K562 (cell line): ENCODE data around the gene FOXRED2. TPM values are rescaled to one million over a fixed set of nuclear protein-coding genes. Genes with fewer than 3 reads are reported as not detected.

Experiments used
- CEBPB ChIP-seq: fragments of 450-650 bp; IDR thresholded peaks from 2 replicates; pipeline ENCODE4 v1.6.1; 2016; ENCODE audit warnings: missing genetic modification characterization, missing compliant biosample characterization
- MAZ ChIP-seq, 2 experiments: fragments of 450-650 bp in 1 of 2; sonication (generic) in 1 of 2; formaldehyde crosslinking; IDR thresholded peaks in 1 of 2; conservative IDR thresholded peaks in 1 of 2; 2 replicates each; pipeline versions ENCODE4 v1.4.0 to v1.5.0; 2020; ENCODE audit warnings: mild to moderate bottlenecking in 1 of 2, missing genetic modification reagents in 1 of 2
- TAF9B ChIP-seq: fragments of 450-650 bp; IDR thresholded peaks from 2 replicates; pipeline ENCODE4 v1.6.1; 2018; ENCODE audit warnings: mild to moderate bottlenecking; ENCODE audit not compliant: partially characterized antibody
- ZNF146 ChIP-seq: IDR thresholded peaks from one replicate; pipeline ENCODE4 v1.6.1; 2018; ENCODE audit warnings: missing compliant biosample characterization; ENCODE audit not compliant: unreplicated experiment
- ZNF23 ChIP-seq: fragments of 250-450 bp; sonication (Bioruptor Pico); IDR thresholded peaks from 2 replicates; pipeline ENCODE4 v1.4.0; 2020; ENCODE audit warnings: mild to moderate bottlenecking
- polyA plus RNA-seq, 8 experiments: library from polyadenylated mRNA; depleted of rRNA in 4 of 8; stranded (reverse) in 5 of 8; unstranded in 3 of 8; fragments of >200 nt; fragmentation: Nextera tagmentation in 2 of 8; fragmentation: Illumina TruSeq in 1 of 8; extraction: Ambion mirVana in 2 of 8; extraction: Trizol in 1 of 8; gene quantifications; 2 replicates each; pipeline versions ENCODE4 v1.2.1 to v1.2.3, GENCODE V29; 2011 to 2014; ENCODE audit warnings: inconsistent platforms in 1 of 8, missing spikeins in 1 of 8
- total RNA-seq, 7 experiments: library from RNA; depleted of rRNA in 6 of 7; stranded (reverse); fragments of >200 nt in 6 of 7; fragmentation: Illumina TruSeq in 2 of 7; extraction: Trizol in 2 of 7; gene quantifications; 2 replicates each; pipeline versions ENCODE4 v1.2.1 to v1.2.3, GENCODE V29; 2011 to 2021; ENCODE audit warnings: low replicate concordance in 1 of 7
- TF ChIP-seq, protein P1 (sequence below): sonication (generic); formaldehyde crosslinking; IDR thresholded peaks from 2 replicates; pipeline ENCODE4 v1.8.0; 2022; ENCODE audit warnings: missing genetic modification reagents, mild to moderate bottlenecking, moderate library complexity, borderline replicate concordance
- TF ChIP-seq, protein P2 (sequence below), 2 experiments: fragments of 450-650 bp; IDR thresholded peaks; 2 replicates each; pipeline ENCODE4 v1.6.1; 2016; ENCODE audit warnings: mild to moderate bottlenecking in 2 of 2, borderline replicate concordance in 1 of 2, low read depth in 1 of 2, moderate library complexity in 1 of 2
- TF ChIP-seq, protein P3 (sequence below): fragments of 450-650 bp; formaldehyde crosslinking; IDR thresholded peaks from 2 replicates; pipeline ENCODE4 v1.4.0; 2022; ENCODE audit warnings: missing genetic modification characterization

The FOXRED2 gene
- total and polyA plus RNA-seq, 9 of the 15 experiments (the other 6 are each of a cell fraction or from before 2014, with no cell fraction given), result 2.8 to 48.4 (median 7.8) TPM

DNA sequence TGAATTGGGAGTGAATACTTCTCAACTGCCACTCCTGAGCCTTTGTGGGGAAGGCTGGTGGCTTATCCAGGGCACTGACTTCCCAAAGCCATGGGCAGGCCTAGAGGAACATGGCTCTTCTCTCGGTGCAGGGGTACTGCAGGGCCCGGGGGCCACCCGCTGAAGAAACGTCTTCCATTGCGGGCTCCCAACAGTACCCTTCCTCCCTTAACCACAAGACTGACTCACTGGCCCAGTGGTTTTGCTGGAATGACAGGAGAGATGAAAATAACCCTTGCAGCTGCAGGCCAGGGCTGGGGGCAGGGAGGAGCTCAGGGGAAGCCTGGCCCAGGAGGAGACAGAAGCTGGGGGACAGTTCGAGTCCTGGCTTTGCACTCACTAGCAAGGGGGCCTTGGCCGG lies 38.9 kb downstream of the FOXRED2 start (continued):
- TF ChIP-seq MAZ (CRISPR knock-in tag; conservative IDR thresholded peaks at IDR 0.05 in 1 of 2, IDR thresholded peaks at IDR 0.05 in 1 of 2) (peak; percentile 31 to 74; a peak in 2 of 4 replicates), CEBPB (tag) (no peak), ZNF23 (CRISPR knock-in tag) (no peak), TAF9B (no peak), ZNF146 (CRISPR knock-in tag) (no peak)
- TF ChIP-seq, protein P1, sequence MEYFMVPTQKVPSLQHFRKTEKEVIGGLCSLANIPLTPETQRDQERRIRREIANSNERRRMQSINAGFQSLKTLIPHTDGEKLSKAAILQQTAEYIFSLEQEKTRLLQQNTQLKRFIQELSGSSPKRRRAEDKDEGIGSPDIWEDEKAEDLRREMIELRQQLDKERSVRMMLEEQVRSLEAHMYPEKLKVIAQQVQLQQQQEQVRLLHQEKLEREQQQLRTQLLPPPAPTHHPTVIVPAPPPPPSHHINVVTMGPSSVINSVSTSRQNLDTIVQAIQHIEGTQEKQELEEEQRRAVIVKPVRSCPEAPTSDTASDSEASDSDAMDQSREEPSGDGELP (CRISPR knock-in tag), result peak; percentile 94
- TF ChIP-seq, protein P2, sequence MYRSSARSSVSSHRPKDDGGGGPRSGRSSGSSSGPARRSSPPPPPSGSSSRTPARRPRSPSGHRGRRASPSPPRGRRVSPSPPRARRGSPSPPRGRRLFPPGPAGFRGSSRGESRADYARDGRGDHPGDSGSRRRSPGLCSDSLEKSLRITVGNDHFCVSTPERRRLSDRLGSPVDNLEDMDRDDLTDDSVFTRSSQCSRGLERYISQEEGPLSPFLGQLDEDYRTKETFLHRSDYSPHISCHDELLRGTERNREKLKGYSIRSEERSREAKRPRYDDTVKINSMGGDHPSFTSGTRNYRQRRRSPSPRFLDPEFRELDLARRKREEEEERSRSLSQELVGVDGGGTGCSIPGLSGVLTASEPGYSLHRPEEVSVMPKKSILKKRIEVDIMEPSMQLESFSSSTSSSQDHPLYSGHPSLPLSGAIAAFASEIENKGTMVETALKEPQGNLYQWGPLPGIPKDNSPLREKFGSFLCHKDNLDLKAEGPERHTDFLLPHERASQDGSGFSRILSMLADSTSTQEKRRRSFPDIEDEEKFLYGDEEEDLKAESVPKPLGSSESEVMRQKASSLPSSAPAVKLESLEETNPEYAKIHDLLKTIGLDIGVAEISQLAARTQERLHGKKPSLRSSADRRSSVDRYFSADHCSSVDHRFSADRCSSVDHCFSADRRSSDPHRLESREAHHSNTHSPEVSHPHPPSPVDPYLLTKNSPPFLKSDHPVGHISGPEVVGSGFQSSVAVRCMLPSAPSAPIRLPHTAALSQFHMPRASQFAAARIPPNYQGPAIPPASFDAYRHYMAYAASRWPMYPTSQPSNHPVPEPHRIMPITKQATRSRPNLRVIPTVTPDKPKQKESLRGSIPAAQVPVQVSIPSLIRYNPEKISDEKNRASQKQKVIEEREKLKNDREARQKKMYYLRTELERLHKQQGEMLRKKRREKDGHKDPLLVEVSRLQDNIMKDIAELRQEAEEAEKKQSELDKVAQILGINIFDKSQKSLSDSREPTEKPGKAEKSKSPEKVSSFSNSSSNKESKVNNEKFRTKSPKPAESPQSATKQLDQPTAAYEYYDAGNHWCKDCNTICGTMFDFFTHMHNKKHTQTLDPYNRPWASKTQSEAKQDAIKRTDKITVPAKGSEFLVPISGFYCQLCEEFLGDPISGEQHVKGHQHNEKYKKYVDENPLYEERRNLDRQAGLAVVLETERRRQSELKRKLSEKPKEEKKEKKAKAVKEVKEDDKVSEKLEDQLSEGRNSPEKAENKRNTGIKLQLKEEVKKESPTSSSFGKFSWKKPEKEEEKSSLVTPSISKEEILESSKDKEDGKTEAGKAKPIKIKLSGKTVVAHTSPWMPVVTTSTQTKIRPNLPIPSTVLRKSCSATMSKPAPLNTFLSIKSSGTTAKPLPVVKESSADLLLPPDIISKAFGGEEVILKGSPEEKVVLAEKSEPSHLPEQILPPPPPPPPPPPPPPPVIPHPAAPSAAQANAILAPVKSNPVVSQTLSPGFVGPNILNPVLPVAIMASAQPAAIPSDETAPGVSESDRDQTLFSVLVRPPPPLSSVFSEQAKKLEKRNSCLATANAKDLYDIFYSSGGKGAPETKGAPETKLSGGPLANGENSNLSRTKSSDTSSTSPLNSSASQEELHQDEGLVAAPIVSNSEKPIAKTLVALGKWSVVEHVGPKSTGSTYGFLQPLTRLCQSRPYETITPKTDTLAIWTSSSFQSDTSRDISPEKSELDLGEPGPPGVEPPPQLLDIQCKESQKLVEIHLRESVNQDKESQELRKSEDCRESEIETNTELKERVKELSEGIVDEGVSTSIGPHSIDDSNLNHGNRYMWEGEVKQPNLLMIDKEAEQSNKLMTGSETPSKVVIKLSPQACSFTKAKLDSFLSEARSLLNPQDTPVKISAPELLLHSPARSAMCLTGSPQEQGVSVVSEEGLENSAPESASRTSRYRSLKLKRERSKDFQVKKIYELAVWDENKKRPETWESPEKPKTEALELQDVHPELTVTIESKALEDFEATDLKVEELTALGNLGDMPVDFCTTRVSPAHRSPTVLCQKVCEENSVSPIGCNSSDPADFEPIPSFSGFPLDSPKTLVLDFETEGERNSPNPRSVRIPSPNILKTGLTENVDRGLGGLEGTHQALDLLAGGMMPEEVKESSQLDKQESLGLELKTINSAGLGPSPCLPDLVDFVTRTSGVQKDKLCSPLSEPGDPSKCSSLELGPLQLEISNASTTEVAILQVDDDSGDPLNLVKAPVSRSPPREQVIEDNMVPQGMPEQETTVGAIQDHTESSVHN (IDR thresholded peaks at IDR 0.05; ENCODE audit: borderline replicate concordance in 1 of 2, low read depth in 1 of 2), result 0 out of 4 replicates have a peak, but pooled peaks of 1 of the 2 experiments have one; percentile 26
- TF ChIP-seq, protein P3, sequence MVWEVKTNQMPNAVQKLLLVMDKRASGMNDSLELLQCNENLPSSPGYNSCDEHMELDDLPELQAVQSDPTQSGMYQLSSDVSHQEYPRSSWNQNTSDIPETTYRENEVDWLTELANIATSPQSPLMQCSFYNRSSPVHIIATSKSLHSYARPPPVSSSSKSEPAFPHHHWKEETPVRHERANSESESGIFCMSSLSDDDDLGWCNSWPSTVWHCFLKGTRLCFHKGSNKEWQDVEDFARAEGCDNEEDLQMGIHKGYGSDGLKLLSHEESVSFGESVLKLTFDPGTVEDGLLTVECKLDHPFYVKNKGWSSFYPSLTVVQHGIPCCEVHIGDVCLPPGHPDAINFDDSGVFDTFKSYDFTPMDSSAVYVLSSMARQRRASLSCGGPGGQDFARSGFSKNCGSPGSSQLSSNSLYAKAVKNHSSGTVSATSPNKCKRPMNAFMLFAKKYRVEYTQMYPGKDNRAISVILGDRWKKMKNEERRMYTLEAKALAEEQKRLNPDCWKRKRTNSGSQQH, result no peak
